Measurements from ENCODE around the gene ZXDC.

The ZXDC gene

GRCh38 chr3:126466886-126467610 is 8.6 kb downstream of the ZXDC start:
- Mint-ChIP-seq H3K9me3 (no peaks in the 10 kb centered on the region), H3K27ac (no peak overlapping the region), H3K36me3 (ENCODE audit: low read depth) (peaks cover 69% of the 10 kb centered on the region), H3K4me3 (no peak overlapping the region), H3K4me1 (ENCODE audit: low read depth) (peaks cover 7% of the 10 kb centered on the region), H3K27me3 (ENCODE audit: low read depth) (no peaks in the 10 kb centered on the region)
- DNase-seq (ENCODE audit: low spot score) = no peak

GRCh38 chr3:126465928-126466544 is 9.7 kb downstream of the ZXDC start:
- no peak overlapping the region for H3K27ac Mint-ChIP-seq
- H3K36me3 Mint-ChIP-seq (ENCODE audit: low read depth) = peaks cover 72% of the 10 kb centered on the region
- no peaks in the 10 kb centered on the region for H3K9me3 Mint-ChIP-seq
- peaks cover 7% of the 10 kb centered on the region for H3K4me1 Mint-ChIP-seq (ENCODE audit: low read depth)
- DNase-seq (ENCODE audit: low spot score) = no peak
- H3K4me3 Mint-ChIP-seq = no peak overlapping the region
- no peaks in the 10 kb centered on the region for H3K27me3 Mint-ChIP-seq (ENCODE audit: low read depth)

- H3K4me3 Mint-ChIP-seq = no peak overlapping the region
- H3K36me3 Mint-ChIP-seq (ENCODE audit: low read depth) = peaks cover 71% of the 10 kb centered on the region
- H3K27ac Mint-ChIP-seq = no peak overlapping the region
- H3K9me3 Mint-ChIP-seq = no peaks in the 10 kb centered on the region
- DNase-seq (ENCODE audit: low spot score) = no peak
- H3K27me3 Mint-ChIP-seq (ENCODE audit: low read depth) = no peaks in the 10 kb centered on the region
- H3K4me1 Mint-ChIP-seq (ENCODE audit: low read depth) = peaks cover 7% of the 10 kb centered on the region
Measured at GRCh38 chr3:126464997-126465396, 10.7 kb downstream of the ZXDC start.

- Mint-ChIP-seq H3K4me3 (no peak overlapping the region), H3K36me3 (ENCODE audit: low read depth) (peaks cover 68% of the 10 kb centered on the region), H3K4me1 (ENCODE audit: low read depth) (peaks cover 5% of the 10 kb centered on the region), H3K27ac (no peak overlapping the region), H3K27me3 (ENCODE audit: low read depth) (no peaks in the 10 kb centered on the region), H3K9me3 (no peaks in the 10 kb centered on the region)
- no peak for DNase-seq (ENCODE audit: low spot score)
Measured at GRCh38 chr3:126464494-126464893, 11.2 kb downstream of the ZXDC start.

GRCh38 chr3:126464093-126464492 is 11.6 kb downstream of the ZXDC start:
- H3K36me3 Mint-ChIP-seq (ENCODE audit: low read depth) = peaks cover 64% of the 10 kb centered on the region
- H3K4me3 Mint-ChIP-seq = no peak overlapping the region
- H3K9me3 Mint-ChIP-seq = no peaks in the 10 kb centered on the region
- DNase-seq (ENCODE audit: low spot score) = no peak
- peaks cover 3% of the 10 kb centered on the region for H3K4me1 Mint-ChIP-seq (ENCODE audit: low read depth)
- H3K27me3 Mint-ChIP-seq (ENCODE audit: low read depth) = no peaks in the 10 kb centered on the region
- no peak overlapping the region for H3K27ac Mint-ChIP-seq

- H3K4me3 Mint-ChIP-seq = no peak overlapping the region
- peaks cover 62% of the 10 kb centered on the region for H3K36me3 Mint-ChIP-seq (ENCODE audit: low read depth)
- no peaks in the 10 kb centered on the region for H3K27me3 Mint-ChIP-seq (ENCODE audit: low read depth)
- no peak overlapping the region for H3K27ac Mint-ChIP-seq
- no peak for DNase-seq (ENCODE audit: low spot score)
- H3K4me1 Mint-ChIP-seq (ENCODE audit: low read depth) = peaks cover 3% of the 10 kb centered on the region
- H3K9me3 Mint-ChIP-seq = no peaks in the 10 kb centered on the region
Measured at GRCh38 chr3:126463521-126463920, 12.2 kb downstream of the ZXDC start.

- Mint-ChIP-seq H3K4me1 (ENCODE audit: low read depth) (no peaks in the 10 kb centered on the region), H3K4me3 (no peak overlapping the region), H3K27ac (no peak overlapping the region), H3K27me3 (ENCODE audit: low read depth) (no peaks in the 10 kb centered on the region), H3K36me3 (ENCODE audit: low read depth) (peaks cover 61% of the 10 kb centered on the region), H3K9me3 (no peaks in the 10 kb centered on the region)
- no peak for DNase-seq (ENCODE audit: low spot score)
Measured at GRCh38 chr3:126461450-126462070, 14.1 kb downstream of the ZXDC start.

GRCh38 chr3:126460381-126460780 is 15.3 kb downstream of the ZXDC start:
- no peaks in the 10 kb centered on the region for H3K9me3 Mint-ChIP-seq
- peaks cover 54% of the 10 kb centered on the region for H3K36me3 Mint-ChIP-seq (ENCODE audit: low read depth)
- no peak overlapping the region for H3K27ac Mint-ChIP-seq
- no peaks in the 10 kb centered on the region for H3K27me3 Mint-ChIP-seq (ENCODE audit: low read depth)
- DNase-seq (ENCODE audit: low spot score) = no peak
- no peaks in the 10 kb centered on the region for H3K4me1 Mint-ChIP-seq (ENCODE audit: low read depth)
- H3K4me3 Mint-ChIP-seq = no peak overlapping the region

GRCh38 chr3:126459763-126460127 is 15.9 kb downstream of the ZXDC start:
- no peaks in the 10 kb centered on the region for H3K27me3 Mint-ChIP-seq (ENCODE audit: low read depth)
- no peak for DNase-seq (ENCODE audit: low spot score)
- no peaks in the 10 kb centered on the region for H3K4me1 Mint-ChIP-seq (ENCODE audit: low read depth)
- H3K9me3 Mint-ChIP-seq = no peaks in the 10 kb centered on the region
- H3K27ac Mint-ChIP-seq = no peak overlapping the region
- H3K4me3 Mint-ChIP-seq = no peak overlapping the region
- peaks cover 56% of the 10 kb centered on the region for H3K36me3 Mint-ChIP-seq (ENCODE audit: low read depth)

GRCh38 chr3:126459111-126459762 is 16.5 kb downstream of the ZXDC start:
- Mint-ChIP-seq H3K27me3 (ENCODE audit: low read depth) (no peaks in the 10 kb centered on the region), H3K36me3 (ENCODE audit: low read depth) (peaks cover 57% of the 10 kb centered on the region), H3K9me3 (no peaks in the 10 kb centered on the region), H3K4me1 (ENCODE audit: low read depth) (no peaks in the 10 kb centered on the region), H3K27ac (no peak overlapping the region), H3K4me3 (no peak overlapping the region)
- no peak for DNase-seq (ENCODE audit: low spot score)

GRCh38 chr3:126456766-126457388 is 18.8 kb downstream of the ZXDC start:
- no peaks in the 10 kb centered on the region for H3K9me3 Mint-ChIP-seq
- no peaks in the 10 kb centered on the region for H3K27me3 Mint-ChIP-seq (ENCODE audit: low read depth)
- no peak overlapping the region for H3K27ac Mint-ChIP-seq
- no peak for DNase-seq (ENCODE audit: low spot score)
- H3K36me3 Mint-ChIP-seq (ENCODE audit: low read depth) = peaks cover 51% of the 10 kb centered on the region
- H3K4me3 Mint-ChIP-seq = no peak overlapping the region
- H3K4me1 Mint-ChIP-seq (ENCODE audit: low read depth) = no peaks in the 10 kb centered on the region

GRCh38 chr3:126456211-126456610 is 19.5 kb downstream of the ZXDC start:
- Mint-ChIP-seq H3K4me1 (ENCODE audit: low read depth) (no peaks in the 10 kb centered on the region), H3K27me3 (ENCODE audit: low read depth) (no peaks in the 10 kb centered on the region), H3K36me3 (ENCODE audit: low read depth) (peaks cover 52% of the 10 kb centered on the region), H3K4me3 (no peak overlapping the region), H3K27ac (no peak overlapping the region), H3K9me3 (no peaks in the 10 kb centered on the region)
- no peak for DNase-seq (ENCODE audit: low spot score)

- peaks cover 39% of the 10 kb centered on the region for H3K36me3 Mint-ChIP-seq (ENCODE audit: low read depth)
- H3K9me3 Mint-ChIP-seq = no peaks in the 10 kb centered on the region
- no peaks in the 10 kb centered on the region for H3K4me1 Mint-ChIP-seq (ENCODE audit: low read depth)
- no peak overlapping the region for H3K27ac Mint-ChIP-seq
- no peak for DNase-seq (ENCODE audit: low spot score)
- H3K27me3 Mint-ChIP-seq (ENCODE audit: low read depth) = no peaks in the 10 kb centered on the region
- H3K4me3 Mint-ChIP-seq = no peak overlapping the region
Measured at GRCh38 chr3:126454437-126455198, 21.1 kb downstream of the ZXDC start.

Data from T-helper 2 cell treated with Interferon-gamma antibody and Interleukin-4, amounts not matched to agents 5 μg/mL and 100 μg/mL, for 36 hours (primary cell).